Measurements from ENCODE around the gene DENND1B.

The DENND1B gene

GRCh38 chr1:197735461-197735860 is 39.8 kb downstream of the DENND1B start:
- TF ChIP-seq CTCF (IDR thresholded peaks at IDR 0.05; ENCODE audit: low read depth, low read length): no peak
- no peak for DNase-seq (ENCODE audit: low read depth in 2 of 2)
- no peak overlapping the region for H3K4me3 ChIP-seq (replicated peaks in 1 of 2; ENCODE audit: low read depth in 2 of 2, low read length in 2 of 2)

- DNase-seq (ENCODE audit: low read depth in 2 of 2): no peak
- no peak for TF ChIP-seq CTCF (IDR thresholded peaks at IDR 0.05; ENCODE audit: low read depth, low read length)
- no peak overlapping the region for H3K4me3 ChIP-seq (replicated peaks in 1 of 2; ENCODE audit: low read depth in 2 of 2, low read length in 2 of 2)
Observed at GRCh38 chr1:197733324-197733723, 42.0 kb downstream of the DENND1B start.

- H3K4me3 ChIP-seq (replicated peaks in 1 of 2; ENCODE audit: low read depth in 2 of 2, low read length in 2 of 2): no peak overlapping the region
- no peak for TF ChIP-seq CTCF (IDR thresholded peaks at IDR 0.05; ENCODE audit: low read depth, low read length)
- no peak for DNase-seq (ENCODE audit: low read depth in 2 of 2)
Observed at GRCh38 chr1:197732187-197732586, 43.1 kb downstream of the DENND1B start.

GRCh38 chr1:197731449-197731848 is 43.8 kb downstream of the DENND1B start:
- DNase-seq (ENCODE audit: low read depth in 2 of 2): no peak
- no peak for TF ChIP-seq CTCF (IDR thresholded peaks at IDR 0.05; ENCODE audit: low read depth, low read length)
- H3K4me3 ChIP-seq (replicated peaks in 1 of 2; ENCODE audit: low read depth in 2 of 2, low read length in 2 of 2): no peak overlapping the region

- no peak overlapping the region for H3K4me3 ChIP-seq (replicated peaks in 1 of 2; ENCODE audit: low read depth in 2 of 2, low read length in 2 of 2)
- no peak for TF ChIP-seq CTCF (IDR thresholded peaks at IDR 0.05; ENCODE audit: low read depth, low read length)
- no peak for DNase-seq (ENCODE audit: low read depth in 2 of 2)
Observed at GRCh38 chr1:197725976-197726375, 49.3 kb downstream of the DENND1B start.

- peak; percentile 29 to 42 for DNase-seq (ENCODE audit: low read depth in 2 of 2)
- H3K4me3 ChIP-seq (replicated peaks in 1 of 2; ENCODE audit: low read depth in 2 of 2, low read length in 2 of 2): no peak overlapping the region
- no peak for TF ChIP-seq CTCF (IDR thresholded peaks at IDR 0.05; ENCODE audit: low read depth, low read length)
Observed at GRCh38 chr1:197725044-197725443, 50.2 kb downstream of the DENND1B start.

- DNase-seq (ENCODE audit: low read depth in 2 of 2): no peak
- TF ChIP-seq CTCF (IDR thresholded peaks at IDR 0.05; ENCODE audit: low read depth, low read length): no peak
- H3K4me3 ChIP-seq (replicated peaks in 1 of 2; ENCODE audit: low read depth in 2 of 2, low read length in 2 of 2): no peak overlapping the region
Observed at GRCh38 chr1:197715806-197716205, 59.5 kb downstream of the DENND1B start.
